Fibroblast of lung (primary cell): ENCODE data around the gene SBDS. TPM values are rescaled to one million over a fixed set of nuclear protein-coding genes. Genes with fewer than 3 reads are reported as not detected.
A peak's percentile ranks its signal among the peaks of the same experiment; 100 is the strongest.
"Not testable (repeated sequence)": the region's sequence is repeated elsewhere in the genome, so short reads cannot be mapped to it uniquely, and the experiment has no call there.

Experiments used
- DNase-seq, 2 donors: peaks; one replicate each; pipeline versions ENCODE4 v3.0.0 to v3.0.0-alpha.2; 2010; ENCODE audit warnings: low read depth in 2 of 2
- H2AFZ ChIP-seq: 2 replicates; pipeline ENCODE4 v1.5.1; 2012; ENCODE audit warnings: low read length, control low read depth, inconsistent platforms
- H3K27ac ChIP-seq: 2 replicates; pipeline ENCODE4 v1.5.1; 2011; ENCODE audit warnings: low read length, control low read depth; ENCODE audit not compliant: insufficient read depth
- H3K27me3 ChIP-seq: 2 replicates; pipeline ENCODE4 v1.5.1; 2011; ENCODE audit warnings: mild to moderate bottlenecking, low read length; ENCODE audit not compliant: control insufficient read depth, insufficient read depth
- H3K36me3 ChIP-seq: 2 replicates; pipeline ENCODE4 v1.5.1; 2011; ENCODE audit warnings: low read length; ENCODE audit not compliant: control insufficient read depth, insufficient read depth
- H3K4me1 ChIP-seq: 2 replicates; pipeline ENCODE4 v1.5.1; 2011; ENCODE audit warnings: low read length; ENCODE audit not compliant: control insufficient read depth, insufficient read depth; ENCODE audit errors: extremely low read depth
- H3K4me2 ChIP-seq: 2 replicates; pipeline ENCODE4 v1.5.1; 2011; ENCODE audit warnings: low read length, control low read depth; ENCODE audit not compliant: insufficient read depth; ENCODE audit errors: extremely low read depth
- H3K4me3 ChIP-seq, 4 experiments: fragments of 200-600 bp in 1 of 4; sonication (generic) in 1 of 4; replicated peaks in 1 of 4; 2 replicates each; pipeline ENCODE4 v1.5.1; 2011 to 2016; ENCODE audit warnings: low read length in 4 of 4, low read depth in 3 of 4, mild to moderate bottlenecking in 3 of 4, control low read depth in 2 of 4, inconsistent platforms in 1 of 4, mixed read lengths in 1 of 4; ENCODE audit not compliant: insufficient read depth in 1 of 4; ENCODE audit errors: control extremely low read depth in 1 of 4
- H3K79me2 ChIP-seq: 2 replicates; pipeline ENCODE4 v1.5.1; 2012; ENCODE audit warnings: mild to moderate bottlenecking, low read length, inconsistent platforms; ENCODE audit not compliant: control insufficient read depth, insufficient read depth
- H3K9ac ChIP-seq: 2 replicates; pipeline ENCODE4 v1.5.1; 2011; ENCODE audit warnings: mild to moderate bottlenecking, low read length, control low read depth; ENCODE audit not compliant: insufficient read depth
- H3K9me3 ChIP-seq: 2 replicates; pipeline ENCODE4 v1.5.1; 2012; ENCODE audit warnings: low read depth, low read length; ENCODE audit not compliant: control insufficient read depth, insufficient read depth
- H4K20me1 ChIP-seq: 2 replicates; pipeline ENCODE4 v1.5.1; 2011; ENCODE audit warnings: low read length; ENCODE audit not compliant: control insufficient read depth, insufficient read depth; ENCODE audit errors: extremely low read depth
- polyA minus RNA-seq: library from RNA; depleted of rRNA, polyadenylated mRNA; stranded (reverse); fragments of >200 nt; gene quantifications from 2 replicates; pipeline ENCODE4 v1.2.3, GENCODE V29; 2011; ENCODE audit warnings: low replicate concordance
- polyA plus RNA-seq, 2 donors: library from polyadenylated mRNA; depleted of rRNA in 1 of 2; stranded (reverse) in 1 of 2; unstranded in 1 of 2; fragments of >200 nt; gene quantifications; 2 replicates each; pipeline ENCODE4 v1.2.1, GENCODE V29; 2011 to 2012; ENCODE audit warnings: missing spikeins in 1 of 2
- total RNA-seq: library from RNA; depleted of rRNA; stranded (reverse); fragments of >200 nt; gene quantifications from 2 replicates; pipeline ENCODE4 v1.2.1, GENCODE V29; 2014
- TF ChIP-seq, protein P1 (sequence below), 2 donors: IDR thresholded peaks in 1 of 2; conservative IDR thresholded peaks in 1 of 2; 1 replicate in 1 of 2; 2 replicates in 1 of 2; pipeline ENCODE4 v1.5.1; 2011 to 2012; ENCODE audit warnings: low read length in 2 of 2, control low read depth in 1 of 2, inconsistent platforms in 1 of 2, low read depth in 1 of 2, mild to moderate bottlenecking in 1 of 2

The SBDS gene
- 80.9 and 118 TPM in 2 replicates for total RNA-seq
- 146 and 172 TPM in 2 replicates for polyA plus RNA-seq
- 123 and 142 TPM in 2 replicates for polyA plus RNA-seq (2012)
- 6.3 and 6.8 TPM in 2 replicates for polyA minus RNA-seq

DNA sequence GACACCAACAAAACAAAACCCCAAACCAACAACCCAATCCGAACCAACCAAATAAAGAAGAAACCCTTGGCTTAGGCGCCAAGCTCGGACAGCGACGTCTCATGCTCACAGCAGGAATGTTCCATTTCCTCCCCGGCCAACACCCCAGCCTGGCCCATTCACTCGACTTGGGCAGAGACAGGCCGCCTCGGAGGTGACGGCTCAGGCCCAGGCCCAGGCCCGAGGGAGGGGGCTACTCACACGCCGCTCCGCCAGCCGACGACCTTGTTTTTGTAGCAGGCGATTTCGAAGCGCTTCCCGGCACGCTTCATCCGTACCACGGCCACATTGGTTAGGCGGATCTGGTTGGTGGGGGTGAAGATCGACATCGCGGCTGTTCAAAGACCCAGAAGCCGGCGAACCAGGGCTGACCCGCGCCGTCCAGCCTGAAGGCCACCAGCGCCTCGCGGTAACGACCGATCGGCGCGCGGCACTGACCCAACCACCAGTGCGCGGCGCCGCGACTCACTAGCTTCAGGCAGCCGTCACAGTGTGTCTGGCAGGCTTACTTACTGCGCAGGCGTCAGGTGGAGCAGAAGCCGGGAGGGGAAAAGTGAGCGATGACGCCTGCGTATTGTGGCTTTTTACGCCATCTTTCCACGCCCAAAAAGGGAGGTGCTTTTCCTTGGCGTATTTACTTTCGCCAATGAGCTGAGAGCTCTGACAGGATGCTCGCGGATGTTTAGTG, at the start of gene SBDS:
SBDS (minus strand) TSS at position 537 of the 727 bp plus-strand sequence; CDS start at position 368, 169 bp downstream.
- H3K27ac ChIP-seq, result peak within 1 kb of the TSS; percentile 98
- H3K4me3 ChIP-seq, result peak within 1 kb of the TSS; percentile 69 to 77 (median 72)
- H2AFZ ChIP-seq, result peak within 1 kb of the TSS; percentile 53
- not testable (repeated sequence) for H3K36me3 ChIP-seq, H3K27me3 ChIP-seq, H3K4me1 ChIP-seq, H3K9me3 ChIP-seq, H4K20me1 ChIP-seq
- H3K9ac ChIP-seq, result peak within 1 kb of the TSS; percentile 93
- H3K79me2 ChIP-seq, result peaks cover 15% of the 10 kb centered on the region
- H3K4me2 ChIP-seq, result peak within 1 kb of the TSS; percentile 75
- DNase-seq, result peak; percentile 97 to 99

DNA sequence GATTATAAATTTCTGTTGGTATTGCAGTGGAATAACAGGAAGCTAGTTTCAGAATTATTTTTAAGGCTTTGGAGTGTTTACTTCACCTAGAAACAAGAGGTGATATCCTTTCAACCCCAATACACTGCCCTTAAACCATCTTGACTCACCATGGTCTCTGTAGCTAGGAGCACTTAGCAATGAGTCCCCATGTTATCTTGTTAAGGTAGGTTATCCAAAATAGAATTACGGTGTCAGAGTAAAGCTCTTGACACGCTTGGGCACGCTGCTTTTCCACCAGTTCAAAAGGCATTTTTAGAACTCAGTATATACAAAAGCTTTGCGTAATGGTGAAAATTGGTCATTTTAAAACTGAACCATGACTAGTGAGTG, 48.2 kb upstream of the SBDS start:
- not testable (repeated sequence) for H4K20me1 ChIP-seq, H3K27me3 ChIP-seq, H3K9ac ChIP-seq, H3K36me3 ChIP-seq, H3K79me2 ChIP-seq, H3K9me3 ChIP-seq, H3K4me2 ChIP-seq, H2AFZ ChIP-seq, H3K4me3 ChIP-seq, H3K4me1 ChIP-seq, H3K27ac ChIP-seq
- peak in 1 of 2 donors; percentile 13 for DNase-seq

DNA sequence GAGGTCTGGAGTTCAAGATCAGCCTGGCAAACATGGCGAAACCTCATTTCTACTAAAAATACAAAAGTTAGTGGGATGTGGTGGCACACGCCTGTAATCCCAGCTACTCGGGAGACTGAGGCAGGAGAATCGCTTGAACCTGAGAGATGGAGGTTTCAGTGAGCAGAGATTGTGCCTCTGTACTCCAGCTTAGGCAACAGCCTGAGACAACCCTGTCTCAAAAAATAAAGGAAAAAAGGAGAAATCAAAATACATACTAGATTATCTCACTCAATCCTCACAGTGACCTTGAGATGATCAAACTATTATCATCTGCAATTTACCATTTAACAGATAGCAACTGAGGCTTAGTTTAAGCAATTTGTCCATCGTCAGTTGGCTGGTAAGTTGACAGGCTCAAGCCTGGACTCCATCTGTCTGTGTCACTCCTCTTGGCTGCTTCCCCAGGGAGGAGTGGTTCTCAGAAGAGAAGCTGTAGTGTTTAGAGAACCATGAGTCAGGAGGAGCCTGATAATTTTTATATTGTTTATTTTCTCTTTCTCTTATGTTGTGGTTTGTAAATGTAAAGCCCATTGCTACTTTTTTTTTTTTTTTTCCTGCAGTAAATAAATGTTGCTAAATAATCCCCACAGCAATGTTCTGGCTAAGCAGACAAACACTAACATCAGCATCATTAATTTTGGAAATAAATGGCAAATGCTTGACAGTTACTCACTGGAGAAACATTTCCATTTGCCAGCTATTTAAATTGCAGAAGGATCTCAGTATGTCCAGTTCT, 47.6 kb upstream of the SBDS start:
- H3K4me2 ChIP-seq, H3K27ac ChIP-seq: not testable (repeated sequence)

DNA sequence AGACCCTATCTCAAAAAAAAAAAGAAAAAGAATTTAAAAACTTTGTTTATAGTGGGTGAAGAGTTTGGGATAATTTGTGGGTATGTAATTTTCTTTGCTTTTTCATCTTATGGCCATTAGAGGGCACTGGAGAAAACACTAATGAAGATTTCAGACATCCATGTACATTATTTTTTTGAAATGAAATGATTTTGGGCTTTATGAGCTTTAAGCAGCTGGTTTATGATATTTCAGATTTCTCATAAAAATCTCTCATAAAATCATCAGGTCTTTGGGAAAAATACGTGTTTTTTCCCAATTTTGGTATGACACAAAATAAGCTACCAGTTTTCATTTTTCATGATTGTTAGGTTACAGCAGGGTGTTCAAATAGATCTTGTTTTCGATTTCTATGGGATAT, 45.4 kb upstream of the SBDS start:
- not testable (repeated sequence) for H3K9me3 ChIP-seq, H2AFZ ChIP-seq, H3K4me2 ChIP-seq, H3K4me1 ChIP-seq, H3K79me2 ChIP-seq, H3K4me3 ChIP-seq, H3K27me3 ChIP-seq, H3K36me3 ChIP-seq, H3K9ac ChIP-seq, DNase-seq, H4K20me1 ChIP-seq, H3K27ac ChIP-seq
- TF ChIP-seq, protein P1, sequence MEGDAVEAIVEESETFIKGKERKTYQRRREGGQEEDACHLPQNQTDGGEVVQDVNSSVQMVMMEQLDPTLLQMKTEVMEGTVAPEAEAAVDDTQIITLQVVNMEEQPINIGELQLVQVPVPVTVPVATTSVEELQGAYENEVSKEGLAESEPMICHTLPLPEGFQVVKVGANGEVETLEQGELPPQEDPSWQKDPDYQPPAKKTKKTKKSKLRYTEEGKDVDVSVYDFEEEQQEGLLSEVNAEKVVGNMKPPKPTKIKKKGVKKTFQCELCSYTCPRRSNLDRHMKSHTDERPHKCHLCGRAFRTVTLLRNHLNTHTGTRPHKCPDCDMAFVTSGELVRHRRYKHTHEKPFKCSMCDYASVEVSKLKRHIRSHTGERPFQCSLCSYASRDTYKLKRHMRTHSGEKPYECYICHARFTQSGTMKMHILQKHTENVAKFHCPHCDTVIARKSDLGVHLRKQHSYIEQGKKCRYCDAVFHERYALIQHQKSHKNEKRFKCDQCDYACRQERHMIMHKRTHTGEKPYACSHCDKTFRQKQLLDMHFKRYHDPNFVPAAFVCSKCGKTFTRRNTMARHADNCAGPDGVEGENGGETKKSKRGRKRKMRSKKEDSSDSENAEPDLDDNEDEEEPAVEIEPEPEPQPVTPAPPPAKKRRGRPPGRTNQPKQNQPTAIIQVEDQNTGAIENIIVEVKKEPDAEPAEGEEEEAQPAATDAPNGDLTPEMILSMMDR (conservative IDR thresholded peaks at IDR 0.05 in 1 of 2, IDR thresholded peaks at IDR 0.05 in 1 of 2; ENCODE audit: low read depth in 1 of 2, low read length in 2 of 2), result peak; percentile 6 to 31

More for the DNA sequence above, 47.6 kb upstream of the SBDS start:
- H3K9me3 ChIP-seq, H3K79me2 ChIP-seq, H3K9ac ChIP-seq, H3K36me3 ChIP-seq, H3K4me3 ChIP-seq, H2AFZ ChIP-seq, H4K20me1 ChIP-seq, H3K27me3 ChIP-seq, H3K4me1 ChIP-seq: not testable (repeated sequence)
- peak; percentile 76 to 78 for DNase-seq

- not testable (repeated sequence) for H3K9me3 ChIP-seq, H3K36me3 ChIP-seq, H3K4me1 ChIP-seq, H3K4me3 ChIP-seq, H3K4me2 ChIP-seq, H3K9ac ChIP-seq, H3K27me3 ChIP-seq, H3K27ac ChIP-seq, H2AFZ ChIP-seq, H4K20me1 ChIP-seq, H3K79me2 ChIP-seq
- peak in 1 of 2 donors; percentile 10 for DNase-seq
These were observed 41.3 kb upstream of the SBDS start for GRCh38 chr7:67036432-67037395.
